ENCODE measurements around the gene CCDC51. TPM values are rescaled to one million over a fixed set of nuclear protein-coding genes. Genes with fewer than 3 reads are reported as not detected.

CCDC51 gene
- total RNA-seq, 1 experiment from 2014 or later = 29.3 TPM

GRCh38 chr3:48456456-48456855 lies 16.5 kb upstream of the CCDC51 start:
- no peaks in the 10 kb centered on the region for H3K79me2 ChIP-seq (ENCODE audit: insufficient read depth, low read length)
- H4K20me1 ChIP-seq (ENCODE audit: insufficient read depth) = no peaks in the 10 kb centered on the region
- no TSS peak for BruUV-seq (replicated peaks)
- CTCF ChIA-PET = interaction anchor here (1.2 kb wide), 1 partner anchor 20 kb away, joined by 3 read pairs; no protein-coding TSS in a partner anchor
- H3K9me2 ChIP-seq (ENCODE audit: insufficient read depth) = no peaks in the 10 kb centered on the region
- no peak for DNase-seq (ENCODE audit: low read depth, low spot score)
- RAD21 ChIA-PET (ENCODE audit: low non-redundant PET in 1 of 2, low total read pairs in 2 of 2, uncharacterized antibody in 2 of 2, unreplicated experiment in 2 of 2) = interaction anchor here in 1 of 2 experiments (0.7 kb wide), 1 partner anchor 10 kb away, joined by 3 read pairs; the partner anchor contains the start of gene ATRIP
- H3K9ac ChIP-seq (ENCODE audit: low read length) = no peak overlapping the region
- no peak overlapping the region for H3K27ac ChIP-seq (ENCODE audit: low read depth, low read length)
- TF ChIP-seq ZFX (IDR thresholded peaks at IDR 0.05) = no peak
- TF ChIP-seq EZH2phosphoT487 (IDR thresholded peaks at IDR 0.05; ENCODE audit: borderline replicate concordance) = no peak
- no peak for TF ChIP-seq YY1 (IDR thresholded peaks at IDR 0.05; ENCODE audit: extremely low read depth, insufficient replicate concordance, low read depth, low read length)
- no peak for TF ChIP-seq ZBTB33 (IDR thresholded peaks at IDR 0.05; ENCODE audit: extremely low read depth, insufficient replicate concordance, low read length)
- no peak for TF ChIP-seq ELF1 (IDR thresholded peaks at IDR 0.05; ENCODE audit: borderline replicate concordance, low read depth)
- TF ChIP-seq CEBPB (IDR thresholded peaks at IDR 0.05; ENCODE audit: low read depth) = no peak
- TF ChIP-seq POLR2AphosphoS5 (IDR thresholded peaks at IDR 0.05; ENCODE audit: low read depth, low read length) = no peak
- TF ChIP-seq MAX (IDR thresholded peaks at IDR 0.05) = no peak
- TF ChIP-seq SIN3A (IDR thresholded peaks at IDR 0.05; ENCODE audit: low read depth) = no peak
- TF ChIP-seq RAD21 (IDR thresholded peaks at IDR 0.05; ENCODE audit: low read depth) = no peak
- no peak for TF ChIP-seq CBX3 (IDR thresholded peaks at IDR 0.05; ENCODE audit: low read depth)
- no peak for TF ChIP-seq SP1 (IDR thresholded peaks at IDR 0.05; ENCODE audit: low read depth)
- no peak for TF ChIP-seq ZNF274 (IDR thresholded peaks at IDR 0.05; ENCODE audit: low read depth, low read length)
- no peak for TF ChIP-seq EGR1 (IDR thresholded peaks at IDR 0.05; ENCODE audit: low read depth)
- no peak for TF ChIP-seq CTCF (IDR thresholded peaks at IDR 0.05 in 2 of 3, conservative IDR thresholded peaks at IDR 0.05 in 1 of 3; ENCODE audit: borderline replicate concordance in 1 of 3, insufficient read depth in 1 of 3, low read depth in 2 of 3, low read length in 2 of 3)
- TF ChIP-seq POLR2A (IDR thresholded peaks at IDR 0.05; ENCODE audit: borderline replicate concordance, extremely low read depth, insufficient read depth, insufficient read length) = no peak
- no peak for TF ChIP-seq JUND (IDR thresholded peaks at IDR 0.05)
- TF ChIP-seq REST (IDR thresholded peaks at IDR 0.05; ENCODE audit: low read depth) = no peak
- no peak for TF ChIP-seq SRF (IDR thresholded peaks at IDR 0.05; ENCODE audit: low read depth)
- no peak for TF ChIP-seq FOSL1 (IDR thresholded peaks at IDR 0.05; ENCODE audit: low read depth)
- H3K27me3 ChIP-seq (ENCODE audit: insufficient read depth, low read length) = no peaks in the 10 kb centered on the region
- H2AFZ ChIP-seq (ENCODE audit: low read depth, low read length, poor library complexity, severe bottlenecking) = no peak overlapping the region
- H3K4me1 ChIP-seq (ENCODE audit: control insufficient read depth in 1 of 2, insufficient read depth in 2 of 2, low read length in 2 of 2) = no peaks in the 10 kb centered on the region
- no peak overlapping the region for H3K4me2 ChIP-seq (ENCODE audit: low read length)
- H3K9me3 ChIP-seq (ENCODE audit: control insufficient read depth in 1 of 2, insufficient read depth in 1 of 2, low read depth in 1 of 2, low read length in 2 of 2) = no peaks in the 10 kb centered on the region
- POLR2A ChIA-PET = interaction anchor here (0.7 to 1.3 kb wide), 3 partner anchors 10 to 48 kb away, joined by 3 to 4 read pairs (median 3); partner anchors contain the start of gene ATRIP
- intact Hi-C loops (cut with micrococcal nuclease) = no loop called here
- H3K36me3 ChIP-seq (ENCODE audit: control insufficient read depth in 1 of 2, insufficient read depth in 2 of 2, low read length in 2 of 2) = peaks cover 42 to 57% of the 10 kb centered on the region in 2 experiments
- H3K4me3 ChIP-seq (replicated peaks in 1 of 2; ENCODE audit: low read depth in 1 of 2, low read length in 2 of 2) = no peak overlapping the region
- ATAC-seq = no peak
